GM23338 (cell line): ENCODE results near the gene MACO1. TPM values are rescaled to one million over a fixed set of nuclear protein-coding genes. Genes with fewer than 3 reads are reported as not detected.

Source experiments
- EZH2 ChIP-seq: fragments of 200-600 bp; sonication (generic); IDR thresholded peaks from one replicate; pipeline ENCODE4 v1.8.0; 2017; ENCODE audit warnings: antibody characterized with exemption, mild to moderate bottlenecking, low read depth; ENCODE audit not compliant: unreplicated experiment
- EZH2phosphoT487 ChIP-seq: fragments of 200-600 bp; sonication (generic); IDR thresholded peaks from one replicate; pipeline ENCODE4 v1.8.1; 2018; ENCODE audit warnings: antibody characterized with exemption; ENCODE audit not compliant: unreplicated experiment
- JUNB ChIP-seq: IDR thresholded peaks from one replicate; pipeline ENCODE4 v1.6.1; 2016; ENCODE audit warnings: antibody characterized with exemption; ENCODE audit not compliant: unreplicated experiment
- NANOG ChIP-seq: IDR thresholded peaks from 2 replicates; pipeline ENCODE4 v1.6.1; 2016; ENCODE audit warnings: antibody characterized with exemption, borderline replicate concordance
- POLR2AphosphoS5 ChIP-seq: IDR thresholded peaks from 2 replicates; pipeline ENCODE4 v1.6.1; 2016; ENCODE audit warnings: antibody characterized with exemption, low read depth
- STAT1 ChIP-seq: IDR thresholded peaks from one replicate; pipeline ENCODE4 v1.6.1; 2016; ENCODE audit warnings: antibody characterized with exemption; ENCODE audit not compliant: unreplicated experiment
- ZNF114 ChIP-seq: fragments of 250-450 bp; sonication (Bioruptor Pico); IDR thresholded peaks from 2 replicates; pipeline ENCODE4 v1.5.0; 2020; ENCODE audit warnings: mild to moderate bottlenecking, moderate library complexity
- polyA plus RNA-seq: library from polyadenylated mRNA; unstranded; fragments of >200 nt; fragmentation: Nextera tagmentation; extraction: Ambion mirVana; gene quantifications from 2 replicates; pipeline ENCODE4 v1.2.1, GENCODE V29; 2016
- total RNA-seq: library from RNA; depleted of rRNA; stranded (reverse); fragments of >200 nt; shearing (Covaris generic); gene quantifications from 2 replicates; pipeline ENCODE4 v1.2.3, GENCODE V29; 2014
- TF ChIP-seq, protein P1 (sequence below): fragments of 250-450 bp; sonication (Bioruptor Pico); IDR thresholded peaks from 2 replicates; pipeline ENCODE4 v1.5.0; 2020; ENCODE audit warnings: mild to moderate bottlenecking, moderate library complexity
- TF ChIP-seq, protein P2 (sequence below): IDR thresholded peaks from 2 replicates; pipeline ENCODE4 v1.6.1; 2016; ENCODE audit warnings: antibody characterized with exemption
- TF ChIP-seq, protein P3 (sequence below), 2 experiments: fragments of 200-600 bp in 1 of 2; sonication (generic) in 1 of 2; conservative IDR thresholded peaks; 2 replicates each; pipeline versions ENCODE4 v1.5.1 to v1.6.1; 2016 to 2017; ENCODE audit warnings: antibody characterized with exemption in 2 of 2, low read depth in 2 of 2, mild to moderate bottlenecking in 2 of 2, moderate library complexity in 1 of 2

Gene MACO1
- total and polyA plus RNA-seq, 2 experiments from 2014 or later: 9.8 to 10.6 TPM

DNA sequence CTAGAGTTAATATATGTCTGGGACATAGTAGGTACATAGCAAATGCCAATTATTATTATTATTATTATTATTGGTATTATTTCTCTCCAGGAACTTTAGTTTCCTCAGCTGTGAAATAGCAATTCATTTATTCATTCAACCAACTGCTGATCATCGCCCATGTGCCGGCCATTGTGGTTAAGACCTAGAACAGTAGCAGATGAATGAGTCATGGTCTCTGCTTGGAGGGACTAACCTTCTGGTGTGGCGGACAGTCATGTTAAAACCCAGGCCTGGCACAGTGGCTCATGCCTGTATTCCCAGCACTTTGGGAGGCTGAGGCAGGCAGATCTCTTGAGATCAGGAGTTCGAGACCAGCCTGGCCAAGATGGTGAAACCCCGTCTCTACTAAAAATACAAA is 88.9 kb downstream of the MACO1 start (continued):
- TF ChIP-seq, protein P1, sequence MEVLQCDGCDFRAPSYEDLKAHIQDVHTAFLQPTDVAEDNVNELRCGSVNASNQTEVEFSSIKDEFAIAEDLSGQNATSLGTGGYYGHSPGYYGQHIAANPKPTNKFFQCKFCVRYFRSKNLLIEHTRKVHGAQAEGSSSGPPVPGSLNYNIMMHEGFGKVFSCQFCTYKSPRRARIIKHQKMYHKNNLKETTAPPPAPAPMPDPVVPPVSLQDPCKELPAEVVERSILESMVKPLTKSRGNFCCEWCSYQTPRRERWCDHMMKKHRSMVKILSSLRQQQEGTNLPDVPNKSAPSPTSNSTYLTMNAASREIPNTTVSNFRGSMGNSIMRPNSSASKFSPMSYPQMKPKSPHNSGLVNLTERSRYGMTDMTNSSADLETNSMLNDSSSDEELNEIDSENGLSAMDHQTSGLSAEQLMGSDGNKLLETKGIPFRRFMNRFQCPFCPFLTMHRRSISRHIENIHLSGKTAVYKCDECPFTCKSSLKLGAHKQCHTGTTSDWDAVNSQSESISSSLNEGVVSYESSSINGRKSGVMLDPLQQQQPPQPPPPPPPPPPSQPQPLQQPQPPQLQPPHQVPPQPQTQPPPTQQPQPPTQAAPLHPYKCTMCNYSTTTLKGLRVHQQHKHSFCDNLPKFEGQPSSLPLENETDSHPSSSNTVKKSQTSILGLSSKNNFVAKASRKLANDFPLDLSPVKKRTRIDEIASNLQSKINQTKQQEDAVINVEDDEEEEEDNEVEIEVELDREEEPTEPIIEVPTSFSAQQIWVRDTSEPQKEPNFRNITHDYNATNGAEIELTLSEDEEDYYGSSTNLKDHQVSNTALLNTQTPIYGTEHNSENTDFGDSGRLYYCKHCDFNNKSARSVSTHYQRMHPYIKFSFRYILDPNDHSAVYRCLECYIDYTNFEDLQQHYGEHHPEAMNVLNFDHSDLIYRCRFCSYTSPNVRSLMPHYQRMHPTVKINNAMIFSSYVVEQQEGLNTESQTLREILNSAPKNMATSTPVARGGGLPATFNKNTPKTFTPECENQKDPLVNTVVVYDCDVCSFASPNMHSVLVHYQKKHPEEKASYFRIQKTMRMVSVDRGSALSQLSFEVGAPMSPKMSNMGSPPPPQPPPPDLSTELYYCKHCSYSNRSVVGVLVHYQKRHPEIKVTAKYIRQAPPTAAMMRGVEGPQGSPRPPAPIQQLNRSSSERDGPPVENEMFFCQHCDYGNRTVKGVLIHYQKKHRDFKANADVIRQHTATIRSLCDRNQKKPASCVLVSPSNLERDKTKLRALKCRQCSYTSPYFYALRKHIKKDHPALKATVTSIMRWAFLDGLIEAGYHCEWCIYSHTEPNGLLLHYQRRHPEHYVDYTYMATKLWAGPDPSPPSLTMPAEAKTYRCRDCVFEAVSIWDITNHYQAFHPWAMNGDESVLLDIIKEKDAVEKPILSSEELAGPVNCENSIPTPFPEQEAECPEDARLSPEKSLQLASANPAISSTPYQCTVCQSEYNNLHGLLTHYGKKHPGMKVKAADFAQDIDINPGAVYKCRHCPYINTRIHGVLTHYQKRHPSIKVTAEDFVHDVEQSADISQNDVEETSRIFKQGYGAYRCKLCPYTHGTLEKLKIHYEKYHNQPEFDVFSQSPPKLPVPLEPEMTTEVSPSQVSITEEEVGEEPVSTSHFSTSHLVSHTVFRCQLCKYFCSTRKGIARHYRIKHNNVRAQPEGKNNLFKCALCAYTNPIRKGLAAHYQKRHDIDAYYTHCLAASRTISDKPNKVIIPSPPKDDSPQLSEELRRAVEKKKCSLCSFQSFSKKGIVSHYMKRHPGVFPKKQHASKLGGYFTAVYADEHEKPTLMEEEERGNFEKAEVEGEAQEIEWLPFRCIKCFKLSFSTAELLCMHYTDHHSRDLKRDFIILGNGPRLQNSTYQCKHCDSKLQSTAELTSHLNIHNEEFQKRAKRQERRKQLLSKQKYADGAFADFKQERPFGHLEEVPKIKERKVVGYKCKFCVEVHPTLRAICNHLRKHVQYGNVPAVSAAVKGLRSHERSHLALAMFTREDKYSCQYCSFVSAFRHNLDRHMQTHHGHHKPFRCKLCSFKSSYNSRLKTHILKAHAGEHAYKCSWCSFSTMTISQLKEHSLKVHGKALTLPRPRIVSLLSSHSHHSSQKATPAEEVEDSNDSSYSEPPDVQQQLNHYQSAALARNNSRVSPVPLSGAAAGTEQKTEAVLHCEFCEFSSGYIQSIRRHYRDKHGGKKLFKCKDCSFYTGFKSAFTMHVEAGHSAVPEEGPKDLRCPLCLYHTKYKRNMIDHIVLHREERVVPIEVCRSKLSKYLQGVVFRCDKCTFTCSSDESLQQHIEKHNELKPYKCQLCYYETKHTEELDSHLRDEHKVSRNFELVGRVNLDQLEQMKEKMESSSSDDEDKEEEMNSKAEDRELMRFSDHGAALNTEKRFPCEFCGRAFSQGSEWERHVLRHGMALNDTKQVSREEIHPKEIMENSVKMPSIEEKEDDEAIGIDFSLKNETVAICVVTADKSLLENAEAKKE: no peak
- TF ChIP-seq EZH2 (no peak), ZNF114 (CRISPR knock-in tag) (no peak), JUNB (no peak), NANOG (no peak), STAT1 (no peak), EZH2phosphoT487 (no peak), POLR2AphosphoS5 (no peak)
- TF ChIP-seq, protein P2, sequence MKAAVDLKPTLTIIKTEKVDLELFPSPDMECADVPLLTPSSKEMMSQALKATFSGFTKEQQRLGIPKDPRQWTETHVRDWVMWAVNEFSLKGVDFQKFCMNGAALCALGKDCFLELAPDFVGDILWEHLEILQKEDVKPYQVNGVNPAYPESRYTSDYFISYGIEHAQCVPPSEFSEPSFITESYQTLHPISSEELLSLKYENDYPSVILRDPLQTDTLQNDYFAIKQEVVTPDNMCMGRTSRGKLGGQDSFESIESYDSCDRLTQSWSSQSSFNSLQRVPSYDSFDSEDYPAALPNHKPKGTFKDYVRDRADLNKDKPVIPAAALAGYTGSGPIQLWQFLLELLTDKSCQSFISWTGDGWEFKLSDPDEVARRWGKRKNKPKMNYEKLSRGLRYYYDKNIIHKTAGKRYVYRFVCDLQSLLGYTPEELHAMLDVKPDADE: no peak
- TF ChIP-seq, protein P3, sequence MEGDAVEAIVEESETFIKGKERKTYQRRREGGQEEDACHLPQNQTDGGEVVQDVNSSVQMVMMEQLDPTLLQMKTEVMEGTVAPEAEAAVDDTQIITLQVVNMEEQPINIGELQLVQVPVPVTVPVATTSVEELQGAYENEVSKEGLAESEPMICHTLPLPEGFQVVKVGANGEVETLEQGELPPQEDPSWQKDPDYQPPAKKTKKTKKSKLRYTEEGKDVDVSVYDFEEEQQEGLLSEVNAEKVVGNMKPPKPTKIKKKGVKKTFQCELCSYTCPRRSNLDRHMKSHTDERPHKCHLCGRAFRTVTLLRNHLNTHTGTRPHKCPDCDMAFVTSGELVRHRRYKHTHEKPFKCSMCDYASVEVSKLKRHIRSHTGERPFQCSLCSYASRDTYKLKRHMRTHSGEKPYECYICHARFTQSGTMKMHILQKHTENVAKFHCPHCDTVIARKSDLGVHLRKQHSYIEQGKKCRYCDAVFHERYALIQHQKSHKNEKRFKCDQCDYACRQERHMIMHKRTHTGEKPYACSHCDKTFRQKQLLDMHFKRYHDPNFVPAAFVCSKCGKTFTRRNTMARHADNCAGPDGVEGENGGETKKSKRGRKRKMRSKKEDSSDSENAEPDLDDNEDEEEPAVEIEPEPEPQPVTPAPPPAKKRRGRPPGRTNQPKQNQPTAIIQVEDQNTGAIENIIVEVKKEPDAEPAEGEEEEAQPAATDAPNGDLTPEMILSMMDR (conservative IDR thresholded peaks at IDR 0.05; ENCODE audit: low read depth in 2 of 2): no peak
